GM12873 (cell line): ENCODE results near the gene VEGFC.

Experiments
- TF ChIP-seq, protein P1 (sequence below): IDR thresholded peaks from 2 replicates; pipeline ENCODE4 v1.5.1; 2012; ENCODE audit warnings: low read depth, mild to moderate bottlenecking, moderate library complexity, low read length, control low read depth; ENCODE audit not compliant: insufficient read depth; ENCODE audit errors: missing control alignments

Gene VEGFC

GRCh38 chr4:176741253-176741652 lies 51.5 kb downstream of the VEGFC start:
- TF ChIP-seq, protein P1, sequence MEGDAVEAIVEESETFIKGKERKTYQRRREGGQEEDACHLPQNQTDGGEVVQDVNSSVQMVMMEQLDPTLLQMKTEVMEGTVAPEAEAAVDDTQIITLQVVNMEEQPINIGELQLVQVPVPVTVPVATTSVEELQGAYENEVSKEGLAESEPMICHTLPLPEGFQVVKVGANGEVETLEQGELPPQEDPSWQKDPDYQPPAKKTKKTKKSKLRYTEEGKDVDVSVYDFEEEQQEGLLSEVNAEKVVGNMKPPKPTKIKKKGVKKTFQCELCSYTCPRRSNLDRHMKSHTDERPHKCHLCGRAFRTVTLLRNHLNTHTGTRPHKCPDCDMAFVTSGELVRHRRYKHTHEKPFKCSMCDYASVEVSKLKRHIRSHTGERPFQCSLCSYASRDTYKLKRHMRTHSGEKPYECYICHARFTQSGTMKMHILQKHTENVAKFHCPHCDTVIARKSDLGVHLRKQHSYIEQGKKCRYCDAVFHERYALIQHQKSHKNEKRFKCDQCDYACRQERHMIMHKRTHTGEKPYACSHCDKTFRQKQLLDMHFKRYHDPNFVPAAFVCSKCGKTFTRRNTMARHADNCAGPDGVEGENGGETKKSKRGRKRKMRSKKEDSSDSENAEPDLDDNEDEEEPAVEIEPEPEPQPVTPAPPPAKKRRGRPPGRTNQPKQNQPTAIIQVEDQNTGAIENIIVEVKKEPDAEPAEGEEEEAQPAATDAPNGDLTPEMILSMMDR = no peak

DNA sequence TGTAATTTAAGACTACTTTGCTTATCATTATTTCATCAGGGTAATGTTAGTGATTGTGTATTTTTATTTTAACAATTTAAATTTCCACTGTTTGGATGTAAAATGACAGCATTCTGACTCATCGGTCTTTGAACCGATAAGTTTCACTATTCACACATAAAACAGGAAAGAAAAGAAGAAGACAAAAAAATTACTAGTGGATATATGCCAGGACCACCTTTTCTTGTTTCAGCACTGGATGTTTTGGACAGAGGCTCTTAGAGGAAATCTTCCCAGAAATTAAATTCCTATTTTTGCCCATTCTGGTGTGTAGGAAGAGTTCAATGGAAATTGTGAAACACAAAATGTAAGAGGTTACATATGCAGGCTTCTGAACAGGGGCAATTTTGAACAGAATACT lies 57.4 kb downstream of the VEGFC start:
- TF ChIP-seq, protein P1 = no peak

DNA sequence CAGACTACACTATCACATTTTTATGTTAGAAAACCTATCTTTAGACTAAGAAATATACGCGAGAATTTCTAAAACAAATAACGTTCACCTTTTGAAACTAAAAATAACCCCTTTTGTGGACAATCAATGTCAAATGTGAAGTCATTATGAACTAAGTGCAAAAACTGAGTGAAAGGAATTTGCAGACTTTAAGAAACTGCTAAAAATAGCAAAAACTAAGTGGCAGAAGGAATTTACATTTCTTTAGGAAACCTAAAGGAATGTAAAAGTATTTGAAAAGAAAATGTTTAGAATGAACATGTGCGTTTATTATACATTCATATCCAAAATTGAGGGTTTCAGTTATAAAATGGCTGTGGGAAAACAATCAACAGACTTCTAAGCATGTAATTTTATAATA lies 58.3 kb downstream of the VEGFC start:
- TF ChIP-seq, protein P1 = no peak

- TF ChIP-seq, protein P1 = no peak
Observed at GRCh38 chr4:176729489-176729888, 63.2 kb downstream of the VEGFC start.

- TF ChIP-seq, protein P1 = no peak
Observed at GRCh38 chr4:176726803-176727202, 65.9 kb downstream of the VEGFC start.

DNA sequence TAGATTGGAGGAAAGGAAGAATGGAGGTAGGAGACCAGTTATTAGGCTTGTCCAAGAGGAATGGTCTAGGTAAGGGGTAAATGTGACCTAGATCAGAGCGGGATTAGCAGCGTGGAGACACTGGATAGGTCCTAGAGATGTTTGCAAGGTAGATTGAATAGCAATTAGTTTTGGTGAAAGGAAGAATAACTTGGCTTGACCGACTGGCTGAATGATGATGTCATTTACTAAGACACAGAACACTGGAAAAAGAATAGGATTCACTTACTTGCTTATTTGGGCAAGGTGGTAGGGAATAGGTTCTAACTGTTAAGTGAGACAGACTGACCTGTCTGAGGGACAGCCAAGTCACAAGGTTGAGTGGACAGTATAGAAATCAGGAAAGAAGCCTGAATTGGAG lies 71.3 kb downstream of the VEGFC start:
- TF ChIP-seq, protein P1 = no peak

- TF ChIP-seq, protein P1 = no peak
Observed at GRCh38 chr4:176718881-176719280, 73.8 kb downstream of the VEGFC start.
